DND-41 (cell line): ENCODE measurements around the gene TSSC4.

Experiments
- EZH2 ChIP-seq: IDR thresholded peaks from 3 replicates; pipeline ENCODE4 v1.6.1; 2012; ENCODE audit warnings: borderline replicate concordance, low read depth, mild to moderate bottlenecking, moderate library complexity, low read length, inconsistent platforms; ENCODE audit not compliant: severe bottlenecking
- TF ChIP-seq, protein P1 (sequence below): IDR thresholded peaks from 2 replicates; pipeline ENCODE4 v1.5.1; 2012; ENCODE audit warnings: borderline replicate concordance, low read length, moderate library complexity, mild to moderate bottlenecking; ENCODE audit not compliant: poor library complexity, severe bottlenecking; ENCODE audit errors: extremely low read depth

DNA sequence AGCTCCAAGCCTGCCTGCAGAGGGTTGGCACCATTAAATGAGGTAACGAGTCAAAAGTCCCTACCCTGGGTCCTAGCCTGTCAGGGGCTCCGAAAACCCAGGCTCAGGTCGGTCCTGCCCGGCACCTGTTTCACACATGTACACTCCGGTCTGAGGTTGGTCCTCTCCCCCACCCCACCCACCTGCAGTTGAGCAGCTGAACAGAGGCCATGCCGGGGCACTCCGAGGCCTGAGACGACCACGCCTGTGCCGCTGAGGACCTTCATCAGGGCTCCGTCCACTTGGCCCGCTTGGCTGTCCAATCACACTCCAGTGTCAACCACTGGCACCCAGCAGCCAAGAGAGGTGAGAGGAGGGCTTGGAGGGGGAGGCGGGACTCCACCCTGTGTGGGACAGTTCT lies 1.6 kb downstream of the TSSC4 start:
- TF ChIP-seq, protein P1, sequence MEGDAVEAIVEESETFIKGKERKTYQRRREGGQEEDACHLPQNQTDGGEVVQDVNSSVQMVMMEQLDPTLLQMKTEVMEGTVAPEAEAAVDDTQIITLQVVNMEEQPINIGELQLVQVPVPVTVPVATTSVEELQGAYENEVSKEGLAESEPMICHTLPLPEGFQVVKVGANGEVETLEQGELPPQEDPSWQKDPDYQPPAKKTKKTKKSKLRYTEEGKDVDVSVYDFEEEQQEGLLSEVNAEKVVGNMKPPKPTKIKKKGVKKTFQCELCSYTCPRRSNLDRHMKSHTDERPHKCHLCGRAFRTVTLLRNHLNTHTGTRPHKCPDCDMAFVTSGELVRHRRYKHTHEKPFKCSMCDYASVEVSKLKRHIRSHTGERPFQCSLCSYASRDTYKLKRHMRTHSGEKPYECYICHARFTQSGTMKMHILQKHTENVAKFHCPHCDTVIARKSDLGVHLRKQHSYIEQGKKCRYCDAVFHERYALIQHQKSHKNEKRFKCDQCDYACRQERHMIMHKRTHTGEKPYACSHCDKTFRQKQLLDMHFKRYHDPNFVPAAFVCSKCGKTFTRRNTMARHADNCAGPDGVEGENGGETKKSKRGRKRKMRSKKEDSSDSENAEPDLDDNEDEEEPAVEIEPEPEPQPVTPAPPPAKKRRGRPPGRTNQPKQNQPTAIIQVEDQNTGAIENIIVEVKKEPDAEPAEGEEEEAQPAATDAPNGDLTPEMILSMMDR, result no peak
- TF ChIP-seq EZH2, result no peak
